Ovary (tissue), 9 donors: Measurements from ENCODE around the gene APPL2. TPM values are rescaled to one million over a fixed set of nuclear protein-coding genes. Genes with fewer than 3 reads are reported as not detected.

ENCODE experiments used
- DNase-seq, 5 donors: peaks; one replicate each; pipeline ENCODE4 v3.0.0-alpha.2; 2019 to 2020
- H3K27ac ChIP-seq, 2 donors: fragments of 200-600 bp; one replicate each; pipeline versions ENCODE4 v1.5.1 to v1.8.0; 2019 to 2022
- H3K27me3 ChIP-seq: fragments of 200-600 bp; one replicate; pipeline ENCODE4 v1.8.0; 2022
- H3K36me3 ChIP-seq: fragments of 200-600 bp; sonication (generic); one replicate; pipeline ENCODE4 v1.5.1; 2019
- H3K4me1 ChIP-seq: one replicate; pipeline ENCODE4 v1.8.1; 2013; ENCODE audit warnings: mild to moderate bottlenecking, moderate library complexity; ENCODE audit not compliant: insufficient read depth
- H3K4me3 ChIP-seq: fragments of 200-600 bp; sonication (generic); one replicate; pipeline ENCODE4 v1.5.1; 2017
- H3K9me3 ChIP-seq, 2 donors: fragments of 200-600 bp in 1 of 2; sonication (generic) in 1 of 2; one replicate each; pipeline versions ENCODE4 v1.5.1 to v1.8.1; 2013 to 2019; ENCODE audit warnings: mild to moderate bottlenecking in 1 of 2, moderate library complexity in 1 of 2
- CTCF ChIP-seq, 3 donors: fragments of 450-650 bp in 2 of 3; fragments of 200-600 bp in 1 of 3; IDR thresholded peaks; one replicate each; pipeline versions ENCODE4 v1.5.1 to v1.8.0; 2016 to 2022; ENCODE audit warnings: antibody characterized with exemption in 3 of 3, mild to moderate bottlenecking in 1 of 3
- EP300 ChIP-seq: sonication (generic); formaldehyde crosslinking; IDR thresholded peaks from one replicate; pipeline ENCODE4 v1.6.1; 2017; ENCODE audit warnings: antibody characterized with exemption
- POLR2A ChIP-seq: fragments of 450-650 bp; IDR thresholded peaks from one replicate; pipeline ENCODE4 v1.6.1; 2017; ENCODE audit warnings: antibody characterized with exemption, mild to moderate bottlenecking, moderate library complexity
- WGBS, 3 donors: extraction: QIAGEN DNeasy Blood & Tissue Kit in 1 of 3; methylation state at CpG; one replicate each; pipeline versions ENCODE4 v1.1.5 to v1.1.7; 2013 to 2017; 5-methylcytosine and 5-hydroxymethylcytosine counted together
- intact Hi-C, 4 donors: fragments of 100-400 bp; cut with DNase I; formaldehyde crosslinking; loops; one replicate each; pipeline versions ENCODE4 v1.11.0 to v1.15.1; 2022 to 2023
- polyA plus RNA-seq, 2 donors: library from polyadenylated mRNA; stranded (reverse); fragments of 200-250 nt in 1 of 2; fragments of 350-450 nt in 1 of 2; fragmentation: Illumina TruSeq in 1 of 2; extraction: RNeasy Lipid Tissue Mini Kit (QIAGEN cat#74804) in 1 of 2; gene quantifications; one replicate each; pipeline ENCODE4 v1.2.3, GENCODE V29; 2013 to 2014
- total RNA-seq, 7 donors: library from RNA; depleted of rRNA in 2 of 7; stranded (reverse); fragments of >200 nt in 2 of 7; fragmentation: NEBNext Ultra II Directional in 3 of 7; extraction: Animal tissue kit (Norgen Biotek cat#: 25700) in 3 of 7; gene quantifications; one replicate each; pipeline versions ENCODE4 v1.1.0 to v1.2.4, GENCODE V29; 2016 to 2023
- donor health status: DM: no; HTN: no; CAD: no; lungs with moderate emphysema.
- donor health status: DM: no; HTN: no; CAD: no.
- donor health status: Bipolar disorder and iron deficiency.
- donor health status: DM: yes; HTN: yes; CAD: no.
- donor health status: DM: no; HTN: no; CAD: no.
- donor health status: DM: yes; HTN: yes; CAD: no.

APPL2 gene
- total and polyA plus RNA-seq, 9 donors, result 27.4 to 66.2 (median 36.2) TPM

GRCh38 chr12:105224399-105224798, 11.6 kb downstream of the APPL2 start:
- 96 to 99% (median 97%) methylated on average over 4 of the region's 4 CpGs for WGBS, 3 donors
- H3K9me3 ChIP-seq, result no peaks in the 10 kb centered on the region
- TF ChIP-seq POLR2A (no peak), CTCF (IDR thresholded peaks at IDR 0.05) (no peak), EP300 (no peak)
- no peak overlapping the region for H3K27ac ChIP-seq
- DNase-seq, result no peak
- no peaks in the 10 kb centered on the region for H3K27me3 ChIP-seq
- H3K4me3 ChIP-seq, result no peak overlapping the region
- intact Hi-C loops, result no loop called here
- no peaks in the 10 kb centered on the region for H3K36me3 ChIP-seq
- peaks cover 7% of the 10 kb centered on the region for H3K4me1 ChIP-seq

- Histone ChIP-seq H3K27ac (no peak overlapping the region), H3K4me1 (peaks cover 8% of the 10 kb centered on the region)
Observed at GRCh38 chr12:105223884-105224283, 12.1 kb downstream of the APPL2 start.

GRCh38 chr12:105223352-105223845, 12.6 kb downstream of the APPL2 start:
- Histone ChIP-seq H3K27ac (no peak overlapping the region), H3K4me3 (no peak overlapping the region), H3K36me3 (no peaks in the 10 kb centered on the region), H3K27me3 (no peaks in the 10 kb centered on the region), H3K9me3 (no peaks in the 10 kb centered on the region), H3K4me1 (peaks cover 10% of the 10 kb centered on the region)
- intact Hi-C loops, result no loop called here
- DNase-seq, result no peak
- WGBS, 3 donors, result 82 to 93% (median 82%) methylated on average over 4 of the region's 4 CpGs
- no peak for TF ChIP-seq POLR2A
- TF ChIP-seq EP300, result no peak
- TF ChIP-seq CTCF (IDR thresholded peaks at IDR 0.05), result no peak

More at GRCh38 chr12:105223884-105224283, 12.1 kb downstream of the APPL2 start:
- Histone ChIP-seq H3K9me3 (no peaks in the 10 kb centered on the region), H3K27me3 (no peaks in the 10 kb centered on the region), H3K4me3 (no peak overlapping the region), H3K36me3 (no peaks in the 10 kb centered on the region)
- 79 to 88% (median 79%) methylated on average over 4 of the region's 4 CpGs for WGBS, 3 donors
- intact Hi-C loops, result no loop called here
- no peak for DNase-seq
- no peak for TF ChIP-seq POLR2A

GRCh38 chr12:105222726-105223351, 13.1 kb downstream of the APPL2 start:
- peaks cover 13% of the 10 kb centered on the region for H3K4me1 ChIP-seq
- intact Hi-C loops, result no loop called here
- DNase-seq, result no peak
- WGBS, 3 donors, result 89 to 92% (median 90%) methylated on average over 13 of the region's 13 CpGs
- no peaks in the 10 kb centered on the region for H3K9me3 ChIP-seq
- no peaks in the 10 kb centered on the region for H3K27me3 ChIP-seq
- H3K36me3 ChIP-seq, result no peaks in the 10 kb centered on the region
- no peak overlapping the region for H3K27ac ChIP-seq
- no peak overlapping the region for H3K4me3 ChIP-seq
- TF ChIP-seq EP300 (no peak), POLR2A (no peak), CTCF (IDR thresholded peaks at IDR 0.05) (no peak)

- 42 to 52% (median 42%) methylated on average over 4 of the region's 4 CpGs for WGBS, 3 donors
- Histone ChIP-seq H3K9me3 (no peaks in the 10 kb centered on the region), H3K27me3 (no peaks in the 10 kb centered on the region), H3K27ac (no peak overlapping the region), H3K4me1 (peaks cover 13% of the 10 kb centered on the region), H3K36me3 (no peaks in the 10 kb centered on the region), H3K4me3 (no peak overlapping the region)
- intact Hi-C loops, result no loop called here
- no peak for DNase-seq
- no peak for TF ChIP-seq POLR2A
- TF ChIP-seq CTCF (IDR thresholded peaks at IDR 0.05), result no peak
- no peak for TF ChIP-seq EP300
Observed at GRCh38 chr12:105222284-105222655, 13.7 kb downstream of the APPL2 start.
